Loucy (cell line): ENCODE data around the gene OR10A4.

Experiments
- EZH2phosphoT487 ChIP-seq: fragments of 200-600 bp; IDR thresholded peaks from 2 replicates; pipeline ENCODE4 v1.6.1; 2018; ENCODE audit warnings: antibody characterized with exemption, mild to moderate bottlenecking, moderate library complexity, borderline replicate concordance
- TF ChIP-seq, protein P1 (sequence below): fragments of 200-600 bp; sonication (generic); conservative IDR thresholded peaks from 2 replicates; pipeline ENCODE4 v1.5.1; 2014; ENCODE audit warnings: mild to moderate bottlenecking, antibody characterized with exemption, low read length

DNA sequence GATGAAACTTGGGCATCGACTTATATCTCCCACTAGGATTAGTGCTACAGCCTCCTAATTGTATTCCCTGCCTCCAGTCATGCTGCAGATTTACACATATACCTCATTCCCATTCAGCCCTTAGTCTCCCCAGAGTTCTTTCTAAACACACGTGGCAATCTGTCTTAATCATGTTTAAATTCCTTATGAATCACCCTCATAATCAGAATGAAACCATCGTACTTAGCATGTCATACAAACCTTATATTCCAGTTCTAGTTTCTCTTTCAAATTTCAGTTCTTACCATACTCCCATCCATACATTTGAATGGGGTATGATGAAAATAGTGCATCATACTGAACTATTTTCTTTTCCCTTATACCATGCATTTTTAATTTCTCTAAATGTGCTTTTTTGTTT is 19.6 kb upstream of the OR10A4 start:
- TF ChIP-seq, protein P1, sequence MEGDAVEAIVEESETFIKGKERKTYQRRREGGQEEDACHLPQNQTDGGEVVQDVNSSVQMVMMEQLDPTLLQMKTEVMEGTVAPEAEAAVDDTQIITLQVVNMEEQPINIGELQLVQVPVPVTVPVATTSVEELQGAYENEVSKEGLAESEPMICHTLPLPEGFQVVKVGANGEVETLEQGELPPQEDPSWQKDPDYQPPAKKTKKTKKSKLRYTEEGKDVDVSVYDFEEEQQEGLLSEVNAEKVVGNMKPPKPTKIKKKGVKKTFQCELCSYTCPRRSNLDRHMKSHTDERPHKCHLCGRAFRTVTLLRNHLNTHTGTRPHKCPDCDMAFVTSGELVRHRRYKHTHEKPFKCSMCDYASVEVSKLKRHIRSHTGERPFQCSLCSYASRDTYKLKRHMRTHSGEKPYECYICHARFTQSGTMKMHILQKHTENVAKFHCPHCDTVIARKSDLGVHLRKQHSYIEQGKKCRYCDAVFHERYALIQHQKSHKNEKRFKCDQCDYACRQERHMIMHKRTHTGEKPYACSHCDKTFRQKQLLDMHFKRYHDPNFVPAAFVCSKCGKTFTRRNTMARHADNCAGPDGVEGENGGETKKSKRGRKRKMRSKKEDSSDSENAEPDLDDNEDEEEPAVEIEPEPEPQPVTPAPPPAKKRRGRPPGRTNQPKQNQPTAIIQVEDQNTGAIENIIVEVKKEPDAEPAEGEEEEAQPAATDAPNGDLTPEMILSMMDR: no peak
- TF ChIP-seq EZH2phosphoT487: no peak
